Measurements from ENCODE around the gene IL34. TPM values are rescaled to one million over a fixed set of nuclear protein-coding genes. Genes with fewer than 3 reads are reported as not detected.

Gene IL34
- total RNA-seq, 3 donors from 2014 or later (not counting 1 experiment from before 2014, with no cell fraction given): 0.48 to 0.54 TPM; not detected in 1

DNA sequence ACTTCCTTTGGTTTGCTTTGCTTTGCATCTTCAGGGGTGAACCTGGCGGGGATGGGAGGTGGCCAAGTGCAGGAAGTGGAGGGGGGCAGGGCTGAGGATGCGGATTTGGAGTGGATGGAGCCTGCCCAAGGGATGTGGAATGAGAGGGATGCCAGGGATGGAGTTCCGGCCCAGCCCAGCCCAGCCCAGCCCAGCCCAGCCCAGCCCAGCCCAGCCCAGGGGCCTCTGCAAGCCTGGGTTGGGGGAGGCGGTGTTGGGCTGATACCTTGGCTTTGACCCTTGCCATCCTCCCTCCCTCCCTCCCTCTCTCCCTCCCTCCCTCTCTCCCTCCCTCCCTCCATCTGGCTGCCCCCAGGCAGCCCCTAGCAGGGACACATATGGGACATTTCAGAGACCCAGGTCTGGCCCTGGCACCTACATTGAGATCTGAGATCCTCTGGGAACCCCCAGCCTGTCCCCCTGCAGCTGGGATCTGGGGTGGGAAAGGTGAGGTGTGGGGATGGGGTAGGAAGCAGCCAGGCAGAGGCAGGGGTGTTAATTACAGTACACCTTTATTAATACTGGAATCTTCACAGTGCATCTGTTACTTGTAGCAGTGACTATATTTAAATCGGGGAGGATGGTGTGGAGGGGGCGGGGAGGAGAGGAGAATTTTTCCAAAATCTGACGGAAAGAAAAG, 14.5 kb downstream of the IL34 start:
- intact Hi-C loops (cut with micrococcal nuclease): no loop called here
- TF ChIP-seq, protein P1, sequence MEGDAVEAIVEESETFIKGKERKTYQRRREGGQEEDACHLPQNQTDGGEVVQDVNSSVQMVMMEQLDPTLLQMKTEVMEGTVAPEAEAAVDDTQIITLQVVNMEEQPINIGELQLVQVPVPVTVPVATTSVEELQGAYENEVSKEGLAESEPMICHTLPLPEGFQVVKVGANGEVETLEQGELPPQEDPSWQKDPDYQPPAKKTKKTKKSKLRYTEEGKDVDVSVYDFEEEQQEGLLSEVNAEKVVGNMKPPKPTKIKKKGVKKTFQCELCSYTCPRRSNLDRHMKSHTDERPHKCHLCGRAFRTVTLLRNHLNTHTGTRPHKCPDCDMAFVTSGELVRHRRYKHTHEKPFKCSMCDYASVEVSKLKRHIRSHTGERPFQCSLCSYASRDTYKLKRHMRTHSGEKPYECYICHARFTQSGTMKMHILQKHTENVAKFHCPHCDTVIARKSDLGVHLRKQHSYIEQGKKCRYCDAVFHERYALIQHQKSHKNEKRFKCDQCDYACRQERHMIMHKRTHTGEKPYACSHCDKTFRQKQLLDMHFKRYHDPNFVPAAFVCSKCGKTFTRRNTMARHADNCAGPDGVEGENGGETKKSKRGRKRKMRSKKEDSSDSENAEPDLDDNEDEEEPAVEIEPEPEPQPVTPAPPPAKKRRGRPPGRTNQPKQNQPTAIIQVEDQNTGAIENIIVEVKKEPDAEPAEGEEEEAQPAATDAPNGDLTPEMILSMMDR (IDR thresholded peaks at IDR 0.05): no peak
- Histone ChIP-seq H3K27me3 (ENCODE audit: control insufficient read depth, insufficient read depth, low read length) (no peaks in the 10 kb centered on the region), H3K4me3 (ENCODE audit: low read length) (no peak overlapping the region), H3K9me3 (ENCODE audit: control insufficient read depth, insufficient read depth, low read length) (no peaks in the 10 kb centered on the region), H3K4me1 (ENCODE audit: control insufficient read depth, insufficient read depth, low read length) (no peaks in the 10 kb centered on the region), H3K27ac (ENCODE audit: low read length) (no peak overlapping the region), H3K36me3 (ENCODE audit: control insufficient read depth, insufficient read depth, low read length) (no peaks in the 10 kb centered on the region)
- 75% methylated on average over 5 of the region's 7 CpGs for WGBS (ENCODE audit: insufficient coverage)
- Mint-ChIP-seq H3K9me3 (no peaks in the 10 kb centered on the region), H3K36me3 (no peaks in the 10 kb centered on the region), H3K27ac (no peak overlapping the region), H3K27me3 (ENCODE audit: low read depth in 2 of 2) (no peaks in the 10 kb centered on the region), H3K4me1 (no peaks in the 10 kb centered on the region), H3K4me3 (no peak overlapping the region)
- ATAC-seq (no peak), DNase-seq (no peak)

DNA sequence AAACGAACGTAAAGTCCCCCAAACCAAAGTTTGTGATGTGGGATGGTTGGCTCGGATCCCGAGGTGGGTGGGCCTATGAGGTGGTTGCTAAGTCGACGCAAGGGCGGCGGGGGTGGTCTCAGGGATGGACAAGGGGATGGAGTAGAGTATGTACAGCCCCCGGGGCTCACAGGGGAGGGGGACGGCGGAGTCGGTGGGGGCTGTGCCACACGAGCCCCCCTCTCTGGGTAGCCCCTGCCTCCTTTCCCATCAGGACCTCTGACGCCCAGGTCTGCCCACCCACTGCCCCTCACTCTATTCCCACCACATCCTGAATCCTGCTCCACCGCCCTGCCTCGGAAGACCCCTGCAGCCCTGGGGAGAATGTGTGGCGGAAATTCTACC, 15.2 kb downstream of the IL34 start:
- Histone ChIP-seq H3K4me1 (ENCODE audit: control insufficient read depth, insufficient read depth, low read length) (no peaks in the 10 kb centered on the region), H3K27ac (ENCODE audit: low read length) (no peak overlapping the region), H3K27me3 (ENCODE audit: control insufficient read depth, insufficient read depth, low read length) (no peaks in the 10 kb centered on the region), H3K36me3 (ENCODE audit: control insufficient read depth, insufficient read depth, low read length) (no peaks in the 10 kb centered on the region), H3K4me3 (ENCODE audit: low read length) (no peak overlapping the region), H3K9me3 (ENCODE audit: control insufficient read depth, insufficient read depth, low read length) (no peaks in the 10 kb centered on the region)
- DNase-seq (no peak), ATAC-seq (no peak)
- TF ChIP-seq, protein P1 (IDR thresholded peaks at IDR 0.05): no peak
- 86% methylated on average over 17 of the region's 17 CpGs for WGBS (ENCODE audit: insufficient coverage)
- H3K9me3 Mint-ChIP-seq: no peaks in the 10 kb centered on the region
- H3K4me3 Mint-ChIP-seq: no peak overlapping the region
- H3K27me3 Mint-ChIP-seq (ENCODE audit: low read depth in 2 of 2): no peaks in the 10 kb centered on the region
- no peak overlapping the region for H3K27ac Mint-ChIP-seq
- intact Hi-C loops (cut with micrococcal nuclease): no loop called here
- no peaks in the 10 kb centered on the region for H3K4me1 Mint-ChIP-seq
- H3K36me3 Mint-ChIP-seq: no peaks in the 10 kb centered on the region

DNA sequence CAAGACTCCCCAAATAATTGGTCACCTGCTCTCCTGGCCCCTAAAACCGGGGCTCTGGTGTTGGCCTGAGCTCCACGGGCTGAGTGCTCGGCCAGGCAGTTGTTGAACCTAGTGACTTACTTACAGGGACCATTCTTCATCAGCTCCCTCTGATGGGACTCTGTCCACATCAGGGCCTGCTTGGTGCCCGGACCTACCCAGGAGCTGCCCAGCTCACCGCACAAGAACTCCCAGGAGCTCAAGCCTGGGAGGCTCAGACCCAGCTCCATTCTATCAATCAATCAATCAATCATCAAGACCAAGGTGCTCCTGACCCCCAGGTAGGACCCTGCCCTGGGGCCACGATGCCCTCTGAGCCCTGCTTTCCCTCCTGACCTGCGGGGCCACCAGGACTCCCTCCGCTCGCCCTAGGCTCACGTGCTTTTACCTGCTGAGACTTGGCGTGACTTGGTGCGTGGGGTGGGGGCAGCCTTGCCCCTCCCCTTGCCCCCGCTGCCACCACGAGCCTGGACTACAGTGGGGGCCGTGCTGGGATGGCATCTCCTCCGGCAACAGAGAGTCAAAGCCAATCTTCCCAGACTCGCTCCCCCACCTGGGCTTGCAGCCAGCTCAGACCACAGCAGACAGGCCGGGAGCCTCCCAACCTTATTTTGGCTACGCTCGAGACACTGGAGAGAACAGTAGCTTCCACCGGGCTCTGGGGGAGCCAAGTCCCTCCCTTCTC, 15.7 kb downstream of the IL34 start:
- H3K9me3 Mint-ChIP-seq: no peaks in the 10 kb centered on the region
- whole genome bisulfite sequencing (ENCODE audit: insufficient coverage): 85% methylated on average over 21 of the region's 21 CpGs

More for the DNA sequence above, 15.7 kb downstream of the IL34 start:
- DNase-seq: no peak
- intact Hi-C loops (cut with micrococcal nuclease): no loop called here
- H3K4me3 Mint-ChIP-seq: no peak overlapping the region
- H3K27me3 ChIP-seq (ENCODE audit: control insufficient read depth, insufficient read depth, low read length): no peaks in the 10 kb centered on the region
- TF ChIP-seq, protein P1 (IDR thresholded peaks at IDR 0.05): no peak
- no peak overlapping the region for H3K4me3 ChIP-seq (ENCODE audit: low read length)
- no peaks in the 10 kb centered on the region for H3K36me3 Mint-ChIP-seq
- H3K9me3 ChIP-seq (ENCODE audit: control insufficient read depth, insufficient read depth, low read length): no peaks in the 10 kb centered on the region
- H3K36me3 ChIP-seq (ENCODE audit: control insufficient read depth, insufficient read depth, low read length): no peaks in the 10 kb centered on the region
- no peaks in the 10 kb centered on the region for H3K4me1 Mint-ChIP-seq
- H3K4me1 ChIP-seq (ENCODE audit: control insufficient read depth, insufficient read depth, low read length): no peaks in the 10 kb centered on the region
- H3K27me3 Mint-ChIP-seq (ENCODE audit: low read depth in 2 of 2): no peaks in the 10 kb centered on the region
- ATAC-seq: no peak
- H3K27ac ChIP-seq (ENCODE audit: low read length): no peak overlapping the region
- no peak overlapping the region for H3K27ac Mint-ChIP-seq

Data from natural killer cell (primary cell).